GM12864 (cell line): ENCODE results near the gene TMEM222.
A peak's percentile ranks its signal among the peaks of the same experiment; 100 is the strongest.

Experiments used
- DNase-seq: peaks from one replicate; pipeline ENCODE4 v3.0.0-alpha.2; 2011; ENCODE audit warnings: low read depth
- H3K4me3 ChIP-seq: 2 replicates; pipeline ENCODE4 v1.5.1; 2011; ENCODE audit warnings: mild to moderate bottlenecking, low read depth, low read length, control low read depth
- CTCF ChIP-seq: IDR thresholded peaks from 2 replicates; pipeline ENCODE4 v1.5.1; 2011; ENCODE audit warnings: low read depth, mild to moderate bottlenecking, moderate library complexity, low read length, control low read depth, inconsistent platforms; ENCODE audit errors: missing control alignments

TMEM222 gene

GRCh38 chr1:27292106-27292505 lies 29.9 kb upstream of the TMEM222 start:
- no peak for TF ChIP-seq CTCF
- no peak for DNase-seq
- H3K4me3 ChIP-seq: no peak overlapping the region

GRCh38 chr1:27293915-27294314 lies 28.0 kb upstream of the TMEM222 start:
- no peak overlapping the region for H3K4me3 ChIP-seq
- TF ChIP-seq CTCF: no peak
- DNase-seq: no peak

GRCh38 chr1:27296773-27297291 lies 25.1 kb upstream of the TMEM222 start:
- DNase-seq: no peak
- no peak overlapping the region for H3K4me3 ChIP-seq
- peak; percentile 82 for TF ChIP-seq CTCF

- no peak for DNase-seq
- TF ChIP-seq CTCF: no peak
- H3K4me3 ChIP-seq: no peak overlapping the region
Measured at GRCh38 chr1:27297903-27298302, 24.1 kb upstream of the TMEM222 start.

GRCh38 chr1:27298632-27299384 lies 23.2 kb upstream of the TMEM222 start:
- DNase-seq: no peak
- H3K4me3 ChIP-seq: no peak overlapping the region
- TF ChIP-seq CTCF: no peak

- no peak for DNase-seq
- TF ChIP-seq CTCF: no peak
- H3K4me3 ChIP-seq: no peak overlapping the region
Measured at GRCh38 chr1:27299385-27300271, 22.3 kb upstream of the TMEM222 start.
